Activated CD4-positive, alpha-beta T cell treated with anti-CD3 and anti-CD28 coated beads for 36 hours (primary cell): Measurements from ENCODE around the gene MAB21L3. TPM values are rescaled to one million over a fixed set of nuclear protein-coding genes. Genes with fewer than 3 reads are reported as not detected.

Experiments
- ATAC-seq: fragments of 200-7000 bp; cut with Tn5 transposase; one replicate; pipeline ENCODE4 v1.10.0; 2021; ENCODE audit warnings: mild to moderate bottlenecking, moderate library complexity
- CTCF ChIA-PET: fragments of 350-600 bp; sonication (Branson Sonifier 250); formaldehyde crosslinking; loops from one replicate; lab custom pipeline; 2021; ENCODE audit warnings: antibody characterized with exemption; lab: Charles Lee
- POLR2A ChIA-PET: fragments of 350-600 bp; sonication (Branson Sonifier 250); formaldehyde crosslinking; loops from one replicate; lab custom pipeline; 2021; ENCODE audit warnings: antibody characterized with exemption, inconsistent platforms; lab: Charles Lee
- DNase-seq: peaks from one replicate; pipeline ENCODE4 v3.0.0-alpha.2; 2020
- H3K27ac Mint-ChIP-seq: one replicate; pipeline ENCODE4 v1.8.0; 2021; ENCODE audit warnings: mixed read lengths
- H3K27me3 Mint-ChIP-seq: one replicate; pipeline ENCODE4 v1.8.0; 2021; ENCODE audit warnings: mixed read lengths
- H3K36me3 Mint-ChIP-seq: one replicate; pipeline ENCODE4 v1.8.0; 2021; ENCODE audit warnings: low read depth, mixed read lengths
- H3K4me1 Mint-ChIP-seq: one replicate; pipeline ENCODE4 v1.8.0; 2021; ENCODE audit warnings: mixed read lengths
- H3K4me3 Mint-ChIP-seq: one replicate; pipeline ENCODE4 v1.8.0; 2021; ENCODE audit warnings: mild to moderate bottlenecking, moderate library complexity, mixed read lengths
- H3K9me3 Mint-ChIP-seq: one replicate; pipeline ENCODE4 v1.8.0; 2021; ENCODE audit warnings: low read depth, mixed read lengths
- intact Hi-C, 2 experiments: fragments of 100-400 bp; cut with DNase I in 1 of 2; cut with micrococcal nuclease in 1 of 2; formaldehyde crosslinking; loops; one replicate each; pipeline versions ENCODE4 v1.14.2 to v1.15.1; 2022 to 2024; cut with DNase I, micrococcal nuclease
- total RNA-seq, 2 experiments: library from RNA; stranded (reverse); gene quantifications; one replicate each; pipeline ENCODE4 v1.2.3, GENCODE V29; 2021

Gene MAB21L3
- not detected for total RNA-seq

GRCh38 chr1:116110567-116111523 lies at the start of gene MAB21L3:
Gene MAB21L3 (plus strand): TSS chr1:116111399. CDS start chr1:116112616, 1,217 bp downstream.
- peaks cover 5% of the 10 kb centered on the region for H3K27me3 Mint-ChIP-seq
- no peak within 1 kb of the TSS for H3K27ac Mint-ChIP-seq
- ChIA-PET CTCF (interaction anchor here (0.5 to 1.1 kb wide), 2 partner anchors 28 to 85 kb away, joined by 3 to 5 read pairs; no protein-coding TSS in a partner anchor), POLR2A (no interaction called here)
- no peaks in the 10 kb centered on the region for H3K36me3 Mint-ChIP-seq
- no peaks in the 10 kb centered on the region for H3K9me3 Mint-ChIP-seq
- intact Hi-C loops = no loop called here
- no peaks in the 10 kb centered on the region for H3K4me1 Mint-ChIP-seq
- DNase-seq (no peak), ATAC-seq (no peak)
- H3K4me3 Mint-ChIP-seq = no peak within 1 kb of the TSS

GRCh38 chr1:116062201-116062600 lies 49.0 kb upstream of the MAB21L3 start:
- Mint-ChIP-seq H3K4me3 (no peak overlapping the region), H3K27ac (no peak overlapping the region), H3K27me3 (peaks cover 21% of the 10 kb centered on the region), H3K36me3 (no peaks in the 10 kb centered on the region), H3K4me1 (no peaks in the 10 kb centered on the region), H3K9me3 (peaks cover 5% of the 10 kb centered on the region)
- intact Hi-C loops = no loop called here
- DNase-seq (no peak), ATAC-seq (no peak)
- ChIA-PET POLR2A (no interaction called here), CTCF (no interaction called here)

- Mint-ChIP-seq H3K27ac (no peak overlapping the region), H3K27me3 (peaks cover 24% of the 10 kb centered on the region), H3K4me1 (no peaks in the 10 kb centered on the region), H3K36me3 (no peaks in the 10 kb centered on the region), H3K9me3 (no peaks in the 10 kb centered on the region), H3K4me3 (no peak overlapping the region)
- intact Hi-C loops = no loop called here
- ATAC-seq (no peak), DNase-seq (no peak)
- ChIA-PET POLR2A (no interaction called here), CTCF (no interaction called here)
These were observed 46.6 kb upstream of the MAB21L3 start for GRCh38 chr1:116064616-116065015.

- POLR2A ChIA-PET = no interaction called here
- intact Hi-C loops = no loop called here
- ATAC-seq (no peak), DNase-seq (no peak)
- no peaks in the 10 kb centered on the region for H3K4me1 Mint-ChIP-seq
- H3K36me3 Mint-ChIP-seq = no peaks in the 10 kb centered on the region
- no peak overlapping the region for H3K4me3 Mint-ChIP-seq
- H3K27ac Mint-ChIP-seq = no peak overlapping the region
- peaks cover 20% of the 10 kb centered on the region for H3K27me3 Mint-ChIP-seq
- no peaks in the 10 kb centered on the region for H3K9me3 Mint-ChIP-seq
- CTCF ChIA-PET = interaction anchor here (0.6 kb wide), 2 partner anchors 274 to 825 kb away, joined by 3 read pairs; no protein-coding TSS in a partner anchor
These were observed 44.2 kb upstream of the MAB21L3 start for GRCh38 chr1:116066868-116067565.

- DNase-seq (no peak), ATAC-seq (no peak)
- POLR2A ChIA-PET = no interaction called here
- Mint-ChIP-seq H3K27ac (no peak overlapping the region), H3K9me3 (no peaks in the 10 kb centered on the region), H3K4me1 (no peaks in the 10 kb centered on the region), H3K36me3 (no peaks in the 10 kb centered on the region), H3K4me3 (no peak overlapping the region), H3K27me3 (peaks cover 18% of the 10 kb centered on the region)
- intact Hi-C loops = no loop called here
- CTCF ChIA-PET = interaction anchor here (0.6 to 0.7 kb wide), 2 partner anchors 716 to 825 kb away, joined by 3 read pairs; no protein-coding TSS in a partner anchor
These were observed 43.7 kb upstream of the MAB21L3 start for GRCh38 chr1:116067566-116067890.

- Mint-ChIP-seq H3K36me3 (no peaks in the 10 kb centered on the region), H3K27me3 (peaks cover 5% of the 10 kb centered on the region), H3K9me3 (no peaks in the 10 kb centered on the region), H3K4me1 (no peaks in the 10 kb centered on the region), H3K4me3 (no peak overlapping the region), H3K27ac (no peak overlapping the region)
- CTCF ChIA-PET = interaction anchor here (1.7 kb wide), 1 partner anchor 21 kb away, joined by 4 read pairs; no protein-coding TSS in a partner anchor
- DNase-seq (no peak), ATAC-seq (no peak)
- intact Hi-C loops = no loop called here
- POLR2A ChIA-PET = no interaction called here
These were observed 35.6 kb upstream of the MAB21L3 start for GRCh38 chr1:116075575-116075974.

- Mint-ChIP-seq H3K4me1 (no peaks in the 10 kb centered on the region), H3K27ac (no peak overlapping the region), H3K36me3 (no peaks in the 10 kb centered on the region), H3K27me3 (peaks cover 5% of the 10 kb centered on the region), H3K4me3 (no peak overlapping the region), H3K9me3 (no peaks in the 10 kb centered on the region)
- ChIA-PET CTCF (no interaction called here), POLR2A (no interaction called here)
- intact Hi-C loops = no loop called here
- DNase-seq (no peak), ATAC-seq (no peak)
These were observed 35.2 kb upstream of the MAB21L3 start for GRCh38 chr1:116075990-116076389.

GRCh38 chr1:116076831-116077230 lies 34.4 kb upstream of the MAB21L3 start:
- no peak for DNase-seq
- POLR2A ChIA-PET = interaction anchor here (0.6 kb wide), 1 partner anchor 346 kb away, joined by 4 read pairs; no protein-coding TSS in a partner anchor
- Mint-ChIP-seq H3K27me3 (peaks cover 4% of the 10 kb centered on the region), H3K4me3 (no peak overlapping the region), H3K36me3 (no peaks in the 10 kb centered on the region), H3K4me1 (no peaks in the 10 kb centered on the region), H3K27ac (no peak overlapping the region), H3K9me3 (no peaks in the 10 kb centered on the region)
- intact Hi-C loops = no loop called here
- CTCF ChIA-PET = no interaction called here
- no peak for ATAC-seq

GRCh38 chr1:116078699-116079223 lies 32.4 kb upstream of the MAB21L3 start:
- CTCF ChIA-PET = interaction anchor here (0.6 kb wide), 1 partner anchor 10 kb away, joined by 3 read pairs; no protein-coding TSS in a partner anchor
- intact Hi-C loops = no loop called here
- Mint-ChIP-seq H3K4me1 (no peaks in the 10 kb centered on the region), H3K27me3 (peaks cover 5% of the 10 kb centered on the region), H3K27ac (no peak overlapping the region), H3K36me3 (no peaks in the 10 kb centered on the region), H3K4me3 (no peak overlapping the region), H3K9me3 (no peaks in the 10 kb centered on the region)
- ATAC-seq = no peak
- POLR2A ChIA-PET = no interaction called here
- no peak for DNase-seq

GRCh38 chr1:116087628-116088027 lies 23.6 kb upstream of the MAB21L3 start:
- H3K9me3 Mint-ChIP-seq = peaks cover 23% of the 10 kb centered on the region
- intact Hi-C loops = no loop called here
- peaks cover 6% of the 10 kb centered on the region for H3K36me3 Mint-ChIP-seq
- ChIA-PET POLR2A (no interaction called here), CTCF (no interaction called here)
- no peak overlapping the region for H3K4me3 Mint-ChIP-seq
- H3K27me3 Mint-ChIP-seq = peaks cover 36% of the 10 kb centered on the region
- no peak overlapping the region for H3K27ac Mint-ChIP-seq
- DNase-seq (no peak), ATAC-seq (no peak)
- no peaks in the 10 kb centered on the region for H3K4me1 Mint-ChIP-seq

GRCh38 chr1:116089870-116090269 lies 21.3 kb upstream of the MAB21L3 start:
- intact Hi-C loops = no loop called here
- no peak overlapping the region for H3K27ac Mint-ChIP-seq
- POLR2A ChIA-PET = no interaction called here

More at GRCh38 chr1:116089870-116090269, 21.3 kb upstream of the MAB21L3 start:
- ATAC-seq = no peak
- no peaks in the 10 kb centered on the region for H3K4me1 Mint-ChIP-seq
- H3K36me3 Mint-ChIP-seq = peaks cover 6% of the 10 kb centered on the region
- DNase-seq = no peak
- CTCF ChIA-PET = no interaction called here
- peaks cover 23% of the 10 kb centered on the region for H3K9me3 Mint-ChIP-seq
- H3K4me3 Mint-ChIP-seq = no peak overlapping the region
- peaks cover 40% of the 10 kb centered on the region for H3K27me3 Mint-ChIP-seq
